Measurements from ENCODE around the gene VAMP7.
"Not testable (repeated sequence)": the region's sequence is repeated elsewhere in the genome, so short reads cannot be mapped to it uniquely, and the experiment has no call there.

VAMP7 gene

DNA sequence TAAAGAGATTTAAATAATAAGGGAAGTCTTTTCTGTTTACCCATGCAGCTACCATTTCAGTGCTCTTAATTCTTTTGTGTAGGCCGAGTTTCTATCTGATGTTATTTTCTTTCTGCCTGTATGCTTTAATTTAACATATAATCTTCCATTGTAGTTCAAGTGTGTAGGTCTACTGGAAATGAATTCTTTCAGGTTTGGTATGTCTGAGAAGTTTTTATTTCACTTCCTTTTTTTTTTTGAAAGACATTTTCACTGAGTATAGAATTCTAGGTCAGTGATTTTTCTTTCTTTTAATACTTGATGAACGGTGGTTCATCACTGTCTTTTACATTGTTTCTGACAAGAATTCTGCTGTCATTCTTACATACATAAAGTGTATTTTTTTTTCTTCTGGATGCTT is 42.1 kb downstream of the VAMP7 start:
- DNase-seq: no peak

DNA sequence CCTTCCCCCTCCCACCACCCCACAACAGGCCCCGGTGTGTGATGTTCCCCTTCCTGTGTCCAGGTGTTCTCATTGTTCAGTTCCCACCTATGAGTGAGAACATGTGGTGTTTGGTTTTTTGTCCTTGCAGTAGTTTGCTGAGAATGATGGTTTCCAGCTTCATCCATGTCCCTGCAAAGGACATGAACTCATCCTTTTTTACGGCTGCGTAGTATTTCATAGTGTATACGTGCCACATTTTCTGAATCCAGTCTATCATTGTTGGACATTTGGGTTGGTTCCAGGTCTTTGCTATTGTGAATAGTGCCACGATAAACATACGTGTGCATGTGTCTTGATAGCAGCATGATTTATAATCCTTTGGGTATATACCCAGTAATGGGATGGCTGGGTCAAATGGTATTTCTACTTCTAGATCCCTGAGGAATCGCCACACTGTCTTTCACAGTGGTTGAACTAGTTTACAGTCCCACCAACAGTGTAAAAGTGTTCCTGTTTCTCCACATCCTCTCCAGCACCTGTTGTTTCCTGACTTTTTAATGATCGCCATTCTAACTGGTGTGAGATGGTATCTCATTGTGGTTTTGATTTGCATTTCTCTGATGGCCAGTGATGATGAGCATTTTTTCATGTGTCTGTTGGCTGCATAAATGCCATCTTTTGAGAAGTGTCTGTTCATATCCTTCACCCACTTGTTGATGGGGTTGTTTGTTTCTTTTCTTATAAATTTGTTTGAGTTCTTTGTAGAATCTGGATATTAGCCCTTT is 49.9 kb downstream of the VAMP7 start:
- not testable (repeated sequence) for DNase-seq

DNA sequence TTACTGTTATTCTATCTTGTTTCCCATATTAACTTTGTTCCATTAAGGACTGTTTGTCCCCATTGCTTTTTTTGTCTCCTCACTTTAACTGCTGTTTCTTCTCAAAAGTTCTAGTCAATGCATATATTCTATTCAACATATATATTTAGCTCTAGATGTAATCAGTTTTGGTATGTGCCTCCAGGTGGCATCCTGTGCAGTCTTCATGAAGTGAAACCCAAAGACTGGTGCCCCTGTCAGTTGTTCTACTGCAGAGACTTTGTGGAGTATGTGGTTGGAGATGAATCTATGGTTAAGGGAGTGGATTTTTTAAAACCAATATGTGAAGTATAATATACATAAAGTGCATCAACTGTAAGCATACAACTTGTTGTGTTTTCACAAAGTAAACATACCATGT is 57.0 kb downstream of the VAMP7 start:
- no peak for DNase-seq

DNA sequence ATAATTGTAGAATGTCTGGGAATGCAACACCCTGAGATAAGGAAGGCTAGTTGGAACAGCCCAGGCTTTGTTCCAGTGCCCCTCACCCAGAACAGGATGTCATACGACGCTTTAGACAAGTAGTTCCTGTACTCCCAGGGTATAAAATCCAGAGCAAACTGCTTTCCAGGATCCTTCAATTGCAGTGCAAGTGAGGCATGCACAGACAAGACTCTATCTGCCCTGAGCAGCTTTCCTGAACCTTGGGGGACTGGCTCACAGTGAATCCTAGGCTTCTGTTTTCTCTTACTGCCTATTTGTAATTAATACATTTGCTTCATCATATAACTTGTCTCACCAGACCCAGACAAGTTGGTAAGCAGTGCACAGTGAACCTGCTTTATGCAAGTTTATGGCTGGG is 68.0 kb downstream of the VAMP7 start:
- no peak for DNase-seq

DNA sequence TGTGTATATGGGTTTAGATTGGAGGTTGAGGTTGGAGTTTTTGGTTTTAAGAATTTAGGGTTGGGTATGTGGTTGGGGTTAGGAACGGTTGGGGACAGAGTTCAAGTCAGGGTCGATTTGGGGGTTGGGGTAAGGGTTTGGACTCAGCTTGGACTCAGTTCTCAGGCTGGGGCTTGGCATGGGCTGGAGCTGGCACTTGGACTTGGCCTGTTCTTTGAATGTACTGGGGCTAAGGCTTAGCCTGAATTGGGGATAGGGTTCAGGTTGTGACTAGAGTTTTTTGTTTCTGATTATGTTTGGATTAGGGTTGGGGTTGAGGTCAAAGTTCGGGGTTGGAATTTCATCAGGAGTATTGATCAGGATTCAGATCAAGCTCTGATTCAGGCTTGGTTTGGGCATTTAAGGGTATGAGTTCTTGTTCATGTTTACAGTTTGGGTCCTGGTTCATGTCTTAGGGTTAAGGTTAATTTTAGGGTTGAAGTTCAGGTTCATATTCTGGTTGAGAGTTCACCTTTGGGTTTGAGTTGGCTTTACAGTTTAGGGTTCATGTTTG is 70.2 kb downstream of the VAMP7 start:
- DNase-seq: no peak

DNA sequence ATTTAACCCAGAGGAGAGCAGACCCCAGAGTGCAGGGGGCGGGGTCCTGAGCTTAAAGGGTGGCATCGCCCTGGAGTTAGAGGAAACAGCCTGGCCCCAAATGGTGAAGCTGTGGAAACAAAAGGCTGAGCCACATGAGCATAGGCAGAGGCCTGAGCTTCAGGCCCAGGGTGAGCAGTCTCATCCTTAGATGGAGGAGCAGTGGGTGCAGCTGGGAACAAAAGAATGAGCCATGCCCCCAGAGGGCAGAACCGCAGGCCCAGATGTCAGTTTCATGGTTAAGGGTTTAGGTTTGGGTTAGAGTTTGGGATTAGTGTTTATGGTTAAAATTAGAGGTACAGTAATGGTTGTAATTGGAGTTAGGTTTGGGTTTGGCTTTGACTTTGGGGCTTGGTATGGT is 71.9 kb downstream of the VAMP7 start:
- DNase-seq: no peak

DNA sequence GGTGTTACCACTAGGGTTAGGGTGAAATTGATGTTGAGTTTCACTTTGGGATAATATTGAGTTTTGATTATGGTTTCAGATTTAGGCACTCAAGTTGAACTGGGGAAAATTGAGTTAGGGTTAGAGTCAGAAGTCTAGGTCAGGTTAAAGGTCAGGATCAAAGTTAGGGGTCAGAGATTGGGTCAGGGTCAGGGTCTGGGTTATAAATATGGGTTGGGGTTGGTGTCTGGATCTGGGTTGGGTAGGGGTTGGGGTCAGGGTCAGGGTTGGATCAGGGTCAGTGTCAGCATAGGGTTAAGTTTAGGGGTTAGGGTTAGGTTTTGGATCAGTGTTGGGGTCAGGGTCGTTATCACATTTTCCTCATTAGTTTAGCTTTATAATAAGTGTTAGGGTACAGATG is 73.6 kb downstream of the VAMP7 start:
- no peak for DNase-seq

DNA sequence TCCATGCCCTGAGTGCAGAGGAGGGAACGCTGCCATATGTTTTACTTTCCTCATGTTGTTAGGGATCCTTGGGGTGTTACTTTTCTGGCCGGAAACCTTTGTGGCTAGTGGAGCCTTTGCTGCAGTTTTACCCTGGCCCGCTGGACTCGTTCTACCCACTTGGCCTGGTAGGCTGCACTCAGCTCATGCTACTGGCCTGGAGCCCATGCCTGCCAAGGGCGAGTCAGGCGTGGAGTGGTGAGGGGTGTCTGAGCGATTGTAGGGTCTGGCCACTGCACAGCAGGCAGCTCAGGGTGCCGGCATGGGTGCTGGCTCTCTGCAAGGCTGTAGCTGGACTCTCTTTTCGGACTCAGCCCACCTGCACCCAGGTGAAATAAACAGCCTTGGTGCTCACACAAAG is 75.0 kb downstream of the VAMP7 start:
- DNase-seq: no peak

DNA sequence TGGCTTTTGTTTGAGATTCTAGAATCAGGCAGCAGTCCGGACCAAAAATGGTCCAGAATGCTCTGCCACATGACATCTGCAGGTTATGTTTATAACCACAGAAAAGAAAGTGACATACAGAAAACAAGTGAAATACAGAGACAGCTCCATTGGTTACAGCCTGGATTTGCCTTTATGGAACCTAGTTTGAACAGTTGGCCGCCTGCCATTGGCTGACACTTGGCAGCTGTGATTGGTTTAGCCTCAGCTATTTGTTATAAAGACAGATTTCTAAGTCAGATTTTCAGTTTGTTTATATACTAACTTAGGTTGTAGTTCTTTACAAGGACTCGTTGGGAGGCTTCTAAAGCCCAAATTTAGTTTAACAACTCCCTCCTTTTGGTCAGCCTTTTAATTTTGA is 75.5 kb downstream of the VAMP7 start:
- no peak for DNase-seq

DNA sequence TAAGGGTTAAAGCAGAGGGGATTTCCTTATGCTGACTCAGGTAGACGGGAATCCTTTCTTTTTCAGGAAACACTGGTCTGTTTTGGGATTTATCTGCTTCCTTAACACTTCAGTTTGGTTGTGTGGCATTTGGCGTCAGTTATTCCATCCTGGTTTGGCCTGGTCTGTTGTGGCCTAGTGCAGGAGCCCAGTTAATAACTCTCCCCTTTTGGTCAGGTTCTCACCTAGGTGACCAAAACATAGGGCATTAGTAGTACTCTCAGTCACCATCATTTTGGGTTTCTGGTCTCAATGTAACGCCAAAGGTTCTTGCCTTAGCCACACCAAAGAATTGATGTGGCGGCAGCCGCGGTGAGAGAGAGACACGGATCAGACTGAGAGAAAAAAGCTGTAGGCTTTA is 76.7 kb downstream of the VAMP7 start:
- no peak for DNase-seq

DNA sequence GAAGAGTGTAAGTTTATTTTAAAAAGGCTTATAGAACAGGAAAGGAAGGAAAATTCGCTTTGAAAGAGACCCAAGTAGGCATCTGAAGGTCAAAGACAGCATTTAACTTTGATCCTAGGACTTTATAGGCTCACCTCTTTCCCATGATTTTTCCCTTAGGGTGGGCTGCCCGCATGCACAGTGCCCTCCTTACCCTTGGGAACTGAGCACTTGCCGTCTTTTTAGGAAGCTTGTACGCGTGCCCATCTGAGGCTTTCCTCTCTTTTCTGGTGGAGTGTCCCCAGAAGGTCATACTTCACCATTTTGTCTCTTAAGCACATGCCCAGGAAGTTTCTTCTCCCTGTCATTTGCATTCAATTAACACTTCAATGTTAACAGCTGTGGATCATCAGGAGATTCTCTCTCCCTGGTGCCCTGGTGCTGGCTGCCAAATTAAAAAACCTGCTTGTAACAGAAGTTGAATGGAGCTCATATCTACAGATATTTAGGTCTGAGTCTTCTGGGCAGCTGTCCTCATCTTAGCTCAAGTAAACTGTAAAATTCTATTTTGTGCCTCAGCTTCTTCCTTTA is 78.0 kb downstream of the VAMP7 start:
- no peak for DNase-seq

DNA sequence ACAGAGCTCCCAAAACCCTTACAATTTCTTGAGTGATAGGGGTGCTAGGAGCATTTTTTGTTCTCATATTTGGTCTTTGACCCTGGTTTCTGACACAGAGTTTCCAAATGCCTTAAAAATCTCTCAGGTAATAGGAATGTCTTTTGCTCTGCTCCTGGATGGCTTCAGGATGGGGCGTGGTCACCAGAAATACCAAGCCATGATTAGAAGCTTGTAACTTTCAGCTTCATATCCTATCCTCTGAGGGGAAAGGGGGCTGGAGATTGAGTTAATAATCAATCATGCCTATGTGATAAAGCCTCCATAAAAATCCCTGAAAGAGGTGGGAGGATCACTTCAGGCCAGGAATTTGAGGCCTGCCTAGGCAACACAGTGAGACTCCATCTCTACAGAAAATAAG is 81.8 kb downstream of the VAMP7 start:
- no peak for DNase-seq

DNA sequence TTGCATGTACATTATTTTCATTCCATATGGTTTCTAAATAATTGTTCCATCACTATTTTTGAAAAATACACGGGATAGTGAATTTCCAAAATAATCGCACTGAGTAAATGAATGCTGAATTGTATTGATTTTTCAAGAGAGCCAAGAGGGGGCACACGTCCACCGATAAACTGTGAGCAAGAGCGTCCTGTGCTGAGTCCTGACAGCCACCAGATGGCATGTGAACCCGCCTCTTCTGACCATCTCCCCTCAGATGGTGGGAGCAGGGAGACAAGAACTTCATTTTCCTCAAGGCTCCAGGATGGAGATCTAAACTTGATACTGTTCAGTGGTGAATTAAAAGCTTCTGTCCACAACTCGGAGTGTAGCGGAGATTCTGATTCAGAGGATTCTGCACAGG is 85.7 kb downstream of the VAMP7 start:
- peak; percentile 22 to 31 for DNase-seq

DNA sequence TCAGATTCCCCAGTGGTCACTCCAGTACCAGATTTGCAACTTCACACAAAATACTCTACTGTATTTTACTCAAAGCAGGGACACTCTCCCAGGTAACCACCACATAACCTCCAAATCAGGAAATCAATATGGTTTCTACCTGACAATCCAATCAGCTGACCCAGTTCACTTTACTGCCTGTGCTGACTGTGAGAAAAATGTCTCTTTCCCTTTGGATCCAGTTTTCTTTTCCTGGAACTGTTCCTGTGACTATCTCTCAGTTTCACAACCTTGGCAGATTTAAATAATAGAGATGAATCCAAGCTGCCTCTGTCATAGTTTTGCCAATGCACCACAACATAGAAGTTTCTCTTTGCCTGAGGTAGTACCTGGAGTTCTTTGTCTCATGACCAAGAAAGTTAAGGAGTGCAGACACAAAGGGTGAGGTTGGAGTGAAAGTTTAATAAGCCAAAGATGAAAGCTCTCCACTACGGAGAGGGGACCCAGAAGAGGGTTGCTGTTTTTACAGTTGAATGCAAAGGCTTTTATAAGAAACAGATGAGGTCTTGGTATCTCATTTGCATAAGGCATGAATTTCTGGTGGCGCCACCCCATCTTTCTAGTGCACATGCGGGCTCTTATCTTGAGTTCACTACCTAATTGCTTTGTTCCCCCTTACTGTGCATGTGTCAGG is 86.6 kb downstream of the VAMP7 start:
- DNase-seq: no peak

DNA sequence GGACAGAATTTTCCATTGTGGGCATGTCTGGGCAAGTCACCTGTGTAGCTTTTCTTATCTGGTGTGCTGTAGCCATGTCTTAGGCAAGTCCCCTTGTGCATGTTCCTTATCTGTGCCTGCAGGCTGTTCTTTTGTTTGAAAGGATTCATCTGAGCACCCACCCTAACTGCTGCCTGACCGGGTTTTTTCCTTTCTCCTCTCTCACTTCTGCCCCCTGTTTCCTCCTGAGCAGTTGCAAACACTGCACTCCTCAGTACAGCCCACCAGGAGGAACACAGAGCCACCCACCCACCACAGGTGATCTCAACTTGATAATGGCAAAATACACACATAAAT is 87.1 kb downstream of the VAMP7 start:
- DNase-seq: no peak

DNA sequence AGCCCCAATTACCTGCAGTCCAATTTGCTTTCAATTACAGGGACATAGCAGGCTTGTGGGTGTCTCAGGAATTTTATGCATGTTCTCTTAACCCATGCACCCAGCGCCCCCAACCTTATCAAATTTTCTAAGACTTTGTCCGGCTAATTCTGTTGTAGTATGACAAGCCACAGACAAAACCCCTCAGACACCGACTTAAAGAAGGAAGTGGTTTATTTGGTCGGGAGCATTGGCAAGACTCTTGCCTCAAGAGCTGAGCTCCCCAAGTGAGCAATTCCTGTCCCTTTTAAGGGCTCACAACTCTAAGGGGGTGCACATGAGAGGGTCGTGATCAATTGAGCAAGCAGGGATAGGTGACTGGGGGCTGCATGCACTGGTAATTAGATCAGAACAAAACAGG is 87.6 kb downstream of the VAMP7 start:
- DNase-seq: no peak

DNA sequence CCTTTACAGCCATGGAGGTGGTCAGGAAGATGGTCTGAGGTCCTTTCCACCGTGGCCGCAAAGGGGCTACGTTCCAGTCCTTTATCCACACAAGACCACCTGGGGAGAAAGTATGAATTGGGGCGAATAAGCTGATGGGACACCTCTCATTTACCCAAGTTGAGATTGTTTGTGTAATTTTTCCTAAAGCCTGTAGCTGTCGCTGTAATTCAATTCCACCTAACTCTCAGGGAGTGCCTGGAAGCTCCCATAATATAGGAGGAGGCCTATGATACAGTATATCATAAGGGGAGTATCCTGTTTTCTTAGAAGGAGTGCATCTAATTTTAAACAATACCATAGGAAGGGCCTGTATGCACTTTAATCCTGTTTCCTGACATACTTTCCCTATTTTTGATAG is 90.5 kb downstream of the VAMP7 start:
- not testable (repeated sequence) for DNase-seq

DNA sequence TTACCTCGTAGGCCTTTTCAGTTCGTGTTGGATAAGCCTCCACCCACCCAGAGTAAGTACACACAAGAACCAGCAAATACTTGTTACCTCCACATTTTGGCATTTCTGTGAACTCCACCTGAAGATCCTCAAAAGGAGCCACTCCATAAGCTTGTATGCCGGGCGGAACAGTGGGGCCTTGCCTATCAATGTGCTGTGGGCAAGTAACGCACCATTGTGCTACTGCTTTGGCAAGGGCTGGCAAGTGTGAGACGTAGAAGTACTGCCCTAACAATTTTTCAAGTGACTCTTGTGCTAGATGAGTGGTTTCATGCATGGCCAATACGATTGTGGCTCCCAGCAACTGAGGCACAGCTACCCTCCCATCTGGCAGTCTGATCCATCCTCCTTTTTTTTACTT is 91.1 kb downstream of the VAMP7 start:
- not testable (repeated sequence) for DNase-seq

DNA sequence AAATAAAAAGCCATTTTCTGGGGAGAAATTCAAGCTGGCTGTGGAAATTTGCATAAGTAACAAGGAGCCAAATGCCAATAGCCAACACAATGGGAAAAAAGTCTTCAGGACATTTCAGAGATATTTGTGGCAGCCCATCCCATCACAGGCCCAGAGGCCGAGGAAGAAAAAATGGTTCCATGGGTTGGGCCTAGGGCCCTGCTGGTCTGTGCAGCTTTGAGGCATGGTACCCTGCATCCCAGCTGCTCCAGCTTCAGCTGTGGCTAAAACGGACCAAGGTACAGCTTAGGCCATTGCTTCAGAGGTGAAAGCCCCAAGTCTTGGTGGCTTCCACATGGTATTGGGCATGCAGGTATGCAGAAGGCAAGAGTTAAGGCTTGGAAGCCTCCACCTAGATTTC is 102.2 kb downstream of the VAMP7 start:
- no peak for DNase-seq

DNA sequence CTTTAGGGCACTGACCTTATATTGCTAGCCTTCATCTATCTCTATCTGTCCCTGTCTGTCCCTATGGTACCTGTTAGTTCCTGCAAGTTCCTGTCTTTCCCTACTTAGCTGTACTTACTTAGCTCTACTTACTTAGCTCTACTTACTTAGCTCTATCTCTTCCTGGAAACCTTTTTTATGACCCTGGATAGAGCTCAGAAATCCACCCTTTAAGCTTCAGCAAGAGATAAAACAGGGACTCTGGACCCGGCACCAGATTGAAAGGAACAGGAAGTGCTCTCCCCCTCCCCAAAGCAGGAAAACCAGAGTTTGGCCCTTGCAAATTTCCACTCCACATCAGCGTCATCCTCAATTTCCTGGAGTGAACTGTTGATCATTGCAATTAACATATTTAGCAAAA is 104.1 kb downstream of the VAMP7 start:
- no peak for DNase-seq

DNA sequence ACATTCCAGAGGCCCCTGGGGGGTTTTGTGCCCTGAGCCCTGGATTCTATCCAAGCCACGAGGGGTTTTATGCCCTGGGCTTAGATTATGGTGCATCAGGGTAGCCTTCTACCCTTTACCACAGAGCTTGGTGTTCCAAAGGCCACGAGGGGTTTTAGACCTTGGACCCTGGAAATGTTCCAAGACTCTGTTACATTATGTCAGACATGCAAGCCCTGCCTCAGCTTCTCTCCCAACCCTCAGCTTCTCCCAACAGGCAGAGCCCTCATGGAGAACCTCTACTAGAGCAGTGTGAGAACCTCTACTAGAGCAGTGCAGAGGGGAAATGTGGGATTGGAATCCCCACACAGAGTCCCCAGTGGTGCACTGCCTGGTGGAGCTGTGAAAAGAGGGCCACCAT is 105.8 kb downstream of the VAMP7 start:
- DNase-seq: not testable (repeated sequence)

DNA sequence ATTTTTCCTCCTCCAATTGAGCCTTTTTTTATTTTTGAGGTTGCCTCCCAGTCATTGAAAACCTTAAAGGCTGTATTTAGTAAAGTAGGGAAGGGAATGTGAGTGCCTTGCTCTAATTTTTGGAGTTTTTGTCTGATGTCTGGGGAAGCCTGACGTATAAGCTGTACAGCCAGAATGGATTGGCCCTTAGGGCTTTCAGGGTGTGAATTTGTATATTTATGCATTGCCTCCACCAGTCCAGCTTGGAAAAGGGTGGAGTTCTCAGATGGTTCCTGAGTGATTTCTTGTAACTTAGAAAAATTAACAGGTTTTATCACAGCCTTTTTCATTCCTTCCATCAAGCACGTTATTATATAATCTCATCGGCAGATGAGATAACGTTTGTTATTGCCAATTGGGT is 107.7 kb downstream of the VAMP7 start:
- DNase-seq: no peak
